Right lobe of liver (tissue), 6 donors: Measurements from ENCODE around the gene EPHA8. TPM values are rescaled to one million over a fixed set of nuclear protein-coding genes. Genes with fewer than 3 reads are reported as not detected.
A peak's percentile ranks its signal among the peaks of the same experiment; 100 is the strongest.

Experiments used
- ATAC-seq, 4 donors: fragments of 200-7000 bp; cut with Tn5 transposase; one replicate each; pipeline ENCODE4 v1.9.1; 2020; ENCODE audit warnings: mild to moderate bottlenecking in 4 of 4, moderate library complexity in 4 of 4
- DNase-seq, 3 donors: peaks; one replicate each; pipeline ENCODE4 v3.0.0-alpha.2; 2020
- H3K27ac ChIP-seq, 3 donors: fragments of 200-600 bp; one replicate each; pipeline ENCODE4 v1.8.0; 2022
- H3K27me3 ChIP-seq, 2 donors: fragments of 200-600 bp; one replicate each; pipeline ENCODE4 v1.8.0; 2022
- H3K36me3 ChIP-seq, 4 donors: fragments of 200-600 bp; sonication (generic) in 1 of 4; one replicate each; pipeline versions ENCODE4 v1.5.1 to v1.8.0; 2017 to 2022; ENCODE audit warnings: control low read depth in 1 of 4
- H3K4me1 ChIP-seq, 4 donors: fragments of 200-600 bp; sonication (generic) in 1 of 4; one replicate each; pipeline versions ENCODE4 v1.5.1 to v1.8.0; 2017 to 2022; ENCODE audit warnings: control low read depth in 1 of 4
- H3K4me3 ChIP-seq, 3 donors: fragments of 200-600 bp; one replicate each; pipeline ENCODE4 v1.8.0; 2022
- H3K9me3 ChIP-seq, 4 donors: fragments of 200-600 bp; sonication (generic) in 1 of 4; one replicate each; pipeline versions ENCODE4 v1.5.1 to v1.8.0; 2017 to 2022; ENCODE audit warnings: control low read depth in 1 of 4
- POLR2A ChIP-seq: fragments of 450-650 bp; IDR thresholded peaks from one replicate; pipeline ENCODE4 v1.6.1; 2017; ENCODE audit warnings: antibody characterized with exemption, mild to moderate bottlenecking
- WGBS: methylation state at CpG from one replicate; pipeline ENCODE4 v1.1.6; 2018; ENCODE audit warnings: low coverage, low lambda C conversion rate; ENCODE audit not compliant: insufficient coverage; ENCODE audit errors: missing lambda C conversion rate; 5-methylcytosine and 5-hydroxymethylcytosine counted together
- intact Hi-C, 2 donors: fragments of 100-400 bp; cut with DNase I; formaldehyde crosslinking; loops; one replicate each; pipeline versions ENCODE4 v1.11.2 to v1.14.1; 2022
- total RNA-seq, 6 experiments: library from RNA; depleted of rRNA in 2 of 6; stranded (reverse); fragments of >200 nt in 2 of 6; fragmentation: NEBNext Ultra II Directional in 3 of 6; extraction: Animal tissue kit (Norgen Biotek cat#: 25700) in 3 of 6; gene quantifications; one replicate each; pipeline versions ENCODE4 v1.1.0 to v1.2.4, GENCODE V29; 2016 to 2023
- TF ChIP-seq, protein P1 (sequence below), 4 donors: fragments of 200-600 bp in 3 of 4; fragments of 450-650 bp in 1 of 4; IDR thresholded peaks; one replicate each; pipeline versions ENCODE4 v1.5.1 to v1.8.0; 2016 to 2022; ENCODE audit warnings: antibody characterized with exemption in 4 of 4, mild to moderate bottlenecking in 2 of 4
- donor health status: DM: no; HTN: yes; CAD: no.
- donor health status: DM: no; HTN: no; CAD: no.
- donor health status: DM: no; HTN: no; CAD: no.
- donor health status: DM: no; HTN: yes; CAD: no.
- donor health status: DM: no; HTN: yes; CAD: no.

EPHA8 gene
- total RNA-seq, 6 experiments from 2014 or later = not detected

DNA sequence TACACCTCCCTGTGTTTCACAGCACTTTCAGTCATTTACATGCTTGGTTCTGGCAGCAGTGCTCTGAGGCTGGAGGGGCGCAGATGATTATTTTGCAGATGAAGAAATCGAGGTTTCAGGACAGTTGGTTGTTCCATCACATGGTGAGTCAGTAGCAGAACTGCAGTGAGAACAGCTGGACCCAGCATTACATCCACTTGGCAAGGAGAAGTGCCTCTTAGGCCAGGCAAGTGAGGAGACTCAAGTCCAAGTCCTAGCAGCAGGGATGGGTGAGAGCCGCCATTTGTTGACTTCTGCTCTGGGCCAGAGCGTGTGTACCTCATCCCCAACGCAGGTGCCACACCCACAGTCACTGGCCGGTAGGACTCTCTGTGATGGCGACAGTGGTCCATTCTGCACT is 26.8 kb upstream of the EPHA8 start:
- Histone ChIP-seq H3K9me3 (no peaks in the 10 kb centered on the region), H3K27ac (no peak overlapping the region), H3K36me3 (no peaks in the 10 kb centered on the region), H3K4me1 (no peaks in the 10 kb centered on the region), H3K27me3 (no peaks in the 10 kb centered on the region), H3K4me3 (no peak overlapping the region)
- ATAC-seq = peak in 2 of 4 donors; percentile 33
- TF ChIP-seq POLR2A = no peak
- TF ChIP-seq, protein P1, sequence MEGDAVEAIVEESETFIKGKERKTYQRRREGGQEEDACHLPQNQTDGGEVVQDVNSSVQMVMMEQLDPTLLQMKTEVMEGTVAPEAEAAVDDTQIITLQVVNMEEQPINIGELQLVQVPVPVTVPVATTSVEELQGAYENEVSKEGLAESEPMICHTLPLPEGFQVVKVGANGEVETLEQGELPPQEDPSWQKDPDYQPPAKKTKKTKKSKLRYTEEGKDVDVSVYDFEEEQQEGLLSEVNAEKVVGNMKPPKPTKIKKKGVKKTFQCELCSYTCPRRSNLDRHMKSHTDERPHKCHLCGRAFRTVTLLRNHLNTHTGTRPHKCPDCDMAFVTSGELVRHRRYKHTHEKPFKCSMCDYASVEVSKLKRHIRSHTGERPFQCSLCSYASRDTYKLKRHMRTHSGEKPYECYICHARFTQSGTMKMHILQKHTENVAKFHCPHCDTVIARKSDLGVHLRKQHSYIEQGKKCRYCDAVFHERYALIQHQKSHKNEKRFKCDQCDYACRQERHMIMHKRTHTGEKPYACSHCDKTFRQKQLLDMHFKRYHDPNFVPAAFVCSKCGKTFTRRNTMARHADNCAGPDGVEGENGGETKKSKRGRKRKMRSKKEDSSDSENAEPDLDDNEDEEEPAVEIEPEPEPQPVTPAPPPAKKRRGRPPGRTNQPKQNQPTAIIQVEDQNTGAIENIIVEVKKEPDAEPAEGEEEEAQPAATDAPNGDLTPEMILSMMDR (IDR thresholded peaks at IDR 0.05) = no peak
- peak in 1 of 3 donors; percentile 2 for DNase-seq
- WGBS = 72% methylated on average over 3 of the region's 7 CpGs
- intact Hi-C loops = no loop called here

GRCh38 chr1:22537441-22538139 is 25.7 kb upstream of the EPHA8 start:
- 76% methylated on average over 11 of the region's 13 CpGs for WGBS
- TF ChIP-seq POLR2A = no peak
- TF ChIP-seq, protein P1 (IDR thresholded peaks at IDR 0.05) = no peak
- no peaks in the 10 kb centered on the region for H3K27me3 ChIP-seq
- no peak for DNase-seq
- peak in 3 of 4 donors; percentile 12 to 63 (median 49) for ATAC-seq
- no peaks in the 10 kb centered on the region for H3K9me3 ChIP-seq
- no peaks in the 10 kb centered on the region for H3K36me3 ChIP-seq
- H3K4me3 ChIP-seq = no peak overlapping the region
- no peak overlapping the region for H3K27ac ChIP-seq
- H3K4me1 ChIP-seq = no peaks in the 10 kb centered on the region
- intact Hi-C loops = no loop called here

- Histone ChIP-seq H3K36me3 (no peaks in the 10 kb centered on the region), H3K27me3 (no peaks in the 10 kb centered on the region), H3K9me3 (no peaks in the 10 kb centered on the region), H3K4me1 (no peaks in the 10 kb centered on the region), H3K4me3 (no peak overlapping the region), H3K27ac (no peak overlapping the region)
- WGBS = 72% methylated on average over 16 of the region's 16 CpGs
- TF ChIP-seq POLR2A = no peak
- TF ChIP-seq, protein P1 (IDR thresholded peaks at IDR 0.05) = no peak
- DNase-seq = no peak
- intact Hi-C loops = no loop called here
- no peak for ATAC-seq
Measured at GRCh38 chr1:22539510-22540118, 23.7 kb upstream of the EPHA8 start.

- Histone ChIP-seq H3K9me3 (no peaks in the 10 kb centered on the region), H3K27me3 (no peaks in the 10 kb centered on the region), H3K4me3 (no peak overlapping the region), H3K27ac (no peak overlapping the region), H3K36me3 (no peaks in the 10 kb centered on the region), H3K4me1 (no peaks in the 10 kb centered on the region)
- DNase-seq = no peak
- WGBS = 47% methylated on average over 5 of the region's 5 CpGs
- intact Hi-C loops = no loop called here
- no peak for ATAC-seq
- no peak for TF ChIP-seq POLR2A
Measured at GRCh38 chr1:22540337-22540736, 23.0 kb upstream of the EPHA8 start.

GRCh38 chr1:22542886-22543285 is 20.4 kb upstream of the EPHA8 start:
- ATAC-seq (no peak), DNase-seq (no peak)
- WGBS = no CpG with 5 or more reads among the region's 9 CpGs

More at GRCh38 chr1:22542886-22543285, 20.4 kb upstream of the EPHA8 start:
- Histone ChIP-seq H3K27me3 (no peaks in the 10 kb centered on the region), H3K4me1 (no peaks in the 10 kb centered on the region), H3K36me3 (no peaks in the 10 kb centered on the region), H3K27ac (no peak overlapping the region), H3K9me3 (no peaks in the 10 kb centered on the region), H3K4me3 (no peak overlapping the region)
- TF ChIP-seq, protein P1 (IDR thresholded peaks at IDR 0.05) = no peak
- no peak for TF ChIP-seq POLR2A
- intact Hi-C loops = no loop called here
